ENCODE data around the gene PTK7.

DNA sequence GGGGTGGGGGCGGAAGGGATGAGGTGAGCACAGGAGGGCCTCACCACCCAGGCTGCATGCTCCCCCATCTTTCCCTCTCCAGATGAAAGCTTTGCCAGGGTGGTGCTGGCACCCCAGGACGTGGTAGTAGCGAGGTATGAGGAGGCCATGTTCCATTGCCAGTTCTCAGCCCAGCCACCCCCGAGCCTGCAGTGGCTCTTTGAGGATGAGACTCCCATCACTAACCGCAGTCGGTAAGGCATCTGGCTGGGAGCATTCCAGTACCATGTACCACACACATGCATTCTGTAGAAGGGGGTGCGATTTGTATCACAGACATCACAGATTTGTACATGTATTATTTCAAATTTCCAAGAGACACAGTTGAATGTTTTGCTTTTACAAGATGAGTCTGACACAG is 54.3 kb downstream of the PTK7 start:
- TF ChIP-seq POLR2A (IDR thresholded peaks at IDR 0.05), result no peak
- TF ChIP-seq, protein P1, sequence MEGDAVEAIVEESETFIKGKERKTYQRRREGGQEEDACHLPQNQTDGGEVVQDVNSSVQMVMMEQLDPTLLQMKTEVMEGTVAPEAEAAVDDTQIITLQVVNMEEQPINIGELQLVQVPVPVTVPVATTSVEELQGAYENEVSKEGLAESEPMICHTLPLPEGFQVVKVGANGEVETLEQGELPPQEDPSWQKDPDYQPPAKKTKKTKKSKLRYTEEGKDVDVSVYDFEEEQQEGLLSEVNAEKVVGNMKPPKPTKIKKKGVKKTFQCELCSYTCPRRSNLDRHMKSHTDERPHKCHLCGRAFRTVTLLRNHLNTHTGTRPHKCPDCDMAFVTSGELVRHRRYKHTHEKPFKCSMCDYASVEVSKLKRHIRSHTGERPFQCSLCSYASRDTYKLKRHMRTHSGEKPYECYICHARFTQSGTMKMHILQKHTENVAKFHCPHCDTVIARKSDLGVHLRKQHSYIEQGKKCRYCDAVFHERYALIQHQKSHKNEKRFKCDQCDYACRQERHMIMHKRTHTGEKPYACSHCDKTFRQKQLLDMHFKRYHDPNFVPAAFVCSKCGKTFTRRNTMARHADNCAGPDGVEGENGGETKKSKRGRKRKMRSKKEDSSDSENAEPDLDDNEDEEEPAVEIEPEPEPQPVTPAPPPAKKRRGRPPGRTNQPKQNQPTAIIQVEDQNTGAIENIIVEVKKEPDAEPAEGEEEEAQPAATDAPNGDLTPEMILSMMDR (IDR thresholded peaks at IDR 0.05), result no peak
